GM23338 (cell line): ENCODE results near the gene SLC35F4. TPM values are rescaled to one million over a fixed set of nuclear protein-coding genes. Genes with fewer than 3 reads are reported as not detected.
"Not testable (repeated sequence)": the region's sequence is repeated elsewhere in the genome, so short reads cannot be mapped to it uniquely, and the experiment has no call there.

Experiments
- ATAC-seq: fragments of 200-7000 bp; cut with Tn5 transposase; 3 replicates; pipeline ENCODE4 v1.9.1; 2020
- DNase-seq: peaks from one replicate; pipeline ENCODE4 v3.0.0-alpha.2; 2015; ENCODE audit warnings: low spot score
- H2AFZ ChIP-seq: fragments of 200-600 bp; sonication (generic); 2 replicates; pipeline ENCODE4 v1.8.0; 2016; ENCODE audit warnings: antibody characterized with exemption, mild to moderate bottlenecking, moderate library complexity
- H3F3A ChIP-seq: fragments of 200-600 bp; sonication (generic); replicated peaks from 2 replicates; pipeline ENCODE4 v1.8.0; 2017; ENCODE audit warnings: antibody characterized with exemption, mixed run types, low read depth
- H3K27ac ChIP-seq: fragments of 200-600 bp; sonication (generic); 2 replicates; pipeline ENCODE4 v1.6.1; 2016; ENCODE audit warnings: low read depth
- H3K27me3 ChIP-seq: fragments of 200-600 bp; sonication (generic); 2 replicates; pipeline ENCODE4 v1.8.0; 2016; ENCODE audit warnings: mild to moderate bottlenecking, mixed run types, moderate library complexity; ENCODE audit not compliant: insufficient read depth
- H3K36me3 ChIP-seq: fragments of 200-600 bp; sonication (generic); 2 replicates; pipeline ENCODE4 v1.8.0; 2016; ENCODE audit warnings: mild to moderate bottlenecking; ENCODE audit not compliant: insufficient read depth
- H3K4me1 ChIP-seq: fragments of 200-600 bp; sonication (generic); 2 replicates; pipeline ENCODE4 v1.8.0; 2016; ENCODE audit warnings: mild to moderate bottlenecking, moderate library complexity; ENCODE audit not compliant: insufficient read depth
- H3K4me2 ChIP-seq: fragments of 200-600 bp; sonication (generic); 2 replicates; pipeline ENCODE4 v1.7.1; 2017; ENCODE audit warnings: mixed run types
- H3K4me3 ChIP-seq: fragments of 200-600 bp; sonication (generic); 2 replicates; pipeline ENCODE4 v1.6.1; 2016; ENCODE audit warnings: mixed run types
- H3K79me2 ChIP-seq: fragments of 200-600 bp; sonication (generic); replicated peaks from 2 replicates; pipeline ENCODE4 v1.8.0; 2017; ENCODE audit warnings: mild to moderate bottlenecking; ENCODE audit not compliant: insufficient read depth
- H3K9me2 ChIP-seq: fragments of 200-600 bp; sonication (generic); 2 replicates; pipeline ENCODE4 v1.8.0; 2017; ENCODE audit not compliant: insufficient read depth
- H4K20me1 ChIP-seq: fragments of 200-600 bp; sonication (generic); replicated peaks from 2 replicates; pipeline ENCODE4 v1.8.0; 2017; ENCODE audit warnings: mild to moderate bottlenecking; ENCODE audit not compliant: insufficient read depth
- H3K27ac Mint-ChIP-seq: 2 replicates; pipeline ENCODE4 v1.8.0; 2020; ENCODE audit warnings: inconsistent platforms, mild to moderate bottlenecking, moderate library complexity, mixed read lengths
- H3K27me3 Mint-ChIP-seq: 3 replicates; pipeline ENCODE4 v1.8.0; 2022; ENCODE audit warnings: low read depth, mild to moderate bottlenecking, moderate library complexity, mixed read lengths, inconsistent platforms; ENCODE audit not compliant: insufficient read depth, poor library complexity
- H3K36me3 Mint-ChIP-seq: 3 replicates; pipeline ENCODE4 v1.8.0; 2021; ENCODE audit warnings: low read depth, mild to moderate bottlenecking, inconsistent platforms, moderate library complexity, mixed read lengths
- H3K4me1 Mint-ChIP-seq: 3 replicates; pipeline ENCODE4 v1.8.0; 2020; ENCODE audit warnings: mild to moderate bottlenecking, inconsistent platforms, mixed read lengths
- H3K4me3 Mint-ChIP-seq: 3 replicates; pipeline ENCODE4 v1.8.0; 2021; ENCODE audit warnings: moderate library complexity, mild to moderate bottlenecking, inconsistent platforms, mixed read lengths
- H3K9me3 Mint-ChIP-seq: 3 replicates; pipeline ENCODE4 v1.8.0; 2020; ENCODE audit warnings: moderate library complexity, mild to moderate bottlenecking, inconsistent platforms, mixed read lengths
- CREB1 ChIP-seq: fragments of 250-450 bp; sonication (Bioruptor Pico); IDR thresholded peaks from 2 replicates; pipeline ENCODE4 v1.5.0; 2020; ENCODE audit warnings: low read depth, mild to moderate bottlenecking, moderate library complexity
- JUNB ChIP-seq: IDR thresholded peaks from one replicate; pipeline ENCODE4 v1.6.1; 2016; ENCODE audit warnings: antibody characterized with exemption; ENCODE audit not compliant: unreplicated experiment
- NANOG ChIP-seq: IDR thresholded peaks from 2 replicates; pipeline ENCODE4 v1.6.1; 2016; ENCODE audit warnings: antibody characterized with exemption, borderline replicate concordance
- POLR2AphosphoS5 ChIP-seq: IDR thresholded peaks from 2 replicates; pipeline ENCODE4 v1.6.1; 2016; ENCODE audit warnings: antibody characterized with exemption, low read depth
- ZNF331 ChIP-seq: fragments of 250-450 bp; sonication (Bioruptor Pico); IDR thresholded peaks from 2 replicates; pipeline ENCODE4 v1.5.0; 2020; ENCODE audit warnings: low read depth, mild to moderate bottlenecking, moderate library complexity
- ZNF462 ChIP-seq: fragments of 250-450 bp; sonication (Bioruptor Pico); IDR thresholded peaks from 2 replicates; pipeline ENCODE4 v1.5.0; 2020; ENCODE audit warnings: mild to moderate bottlenecking, moderate library complexity
- polyA plus RNA-seq: library from polyadenylated mRNA; unstranded; fragments of >200 nt; fragmentation: Nextera tagmentation; extraction: Ambion mirVana; gene quantifications from 2 replicates; pipeline ENCODE4 v1.2.1, GENCODE V29; 2016
- total RNA-seq: library from RNA; depleted of rRNA; stranded (reverse); fragments of >200 nt; shearing (Covaris generic); gene quantifications from 2 replicates; pipeline ENCODE4 v1.2.3, GENCODE V29; 2014
- TF ChIP-seq, protein P1 (sequence below): IDR thresholded peaks from 2 replicates; pipeline ENCODE4 v1.6.1; 2016; ENCODE audit warnings: antibody characterized with exemption

Gene SLC35F4
- total and polyA plus RNA-seq, 2 experiments from 2014 or later = 0.10 TPM; not detected in 1

DNA sequence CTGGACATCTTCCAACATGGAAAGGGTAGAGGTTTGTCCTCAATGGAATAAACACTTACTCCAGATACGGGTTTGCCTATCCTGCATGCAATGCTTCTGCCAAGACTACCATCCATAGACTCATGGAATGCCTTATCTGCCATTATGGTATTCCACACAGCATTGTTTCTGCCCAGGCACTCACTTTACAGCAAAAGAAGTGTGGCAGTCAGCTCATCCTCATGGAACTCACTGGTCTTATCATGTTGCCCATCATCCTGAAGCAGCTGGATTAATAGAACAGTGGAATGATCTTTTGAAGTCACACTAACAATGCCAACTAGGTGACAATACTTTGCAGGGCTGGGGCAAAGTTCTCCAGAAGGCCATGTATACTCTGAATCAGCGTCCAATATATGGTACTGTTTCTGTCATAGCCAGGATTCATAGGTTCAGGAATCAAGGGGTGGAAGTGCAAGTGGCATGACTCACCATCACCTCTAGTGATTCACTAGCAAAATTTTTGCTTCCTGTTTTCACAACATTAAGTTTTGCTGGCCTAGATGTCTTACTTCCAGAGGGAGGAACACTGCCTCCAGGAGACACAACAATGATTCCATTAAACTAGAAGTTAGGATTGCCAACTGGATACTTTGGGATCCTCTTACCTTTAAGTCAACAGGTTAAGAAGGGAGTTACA is 140.4 kb downstream of the SLC35F4 start (continued):
- TF ChIP-seq, protein P1, sequence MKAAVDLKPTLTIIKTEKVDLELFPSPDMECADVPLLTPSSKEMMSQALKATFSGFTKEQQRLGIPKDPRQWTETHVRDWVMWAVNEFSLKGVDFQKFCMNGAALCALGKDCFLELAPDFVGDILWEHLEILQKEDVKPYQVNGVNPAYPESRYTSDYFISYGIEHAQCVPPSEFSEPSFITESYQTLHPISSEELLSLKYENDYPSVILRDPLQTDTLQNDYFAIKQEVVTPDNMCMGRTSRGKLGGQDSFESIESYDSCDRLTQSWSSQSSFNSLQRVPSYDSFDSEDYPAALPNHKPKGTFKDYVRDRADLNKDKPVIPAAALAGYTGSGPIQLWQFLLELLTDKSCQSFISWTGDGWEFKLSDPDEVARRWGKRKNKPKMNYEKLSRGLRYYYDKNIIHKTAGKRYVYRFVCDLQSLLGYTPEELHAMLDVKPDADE = no peak
- TF ChIP-seq CREB1 (CRISPR knock-in tag) (no peak), POLR2AphosphoS5 (no peak), JUNB (no peak), ZNF331 (CRISPR knock-in tag) (no peak), NANOG (no peak), ZNF462 (no peak)

GRCh38 chr14:57722141-57722540 is 143.8 kb downstream of the SLC35F4 start:
- DNase-seq, H3K4me3 Mint-ChIP-seq, ATAC-seq, H3K4me1 Mint-ChIP-seq, H3K4me3 ChIP-seq, H3K27me3 Mint-ChIP-seq, H3K4me1 ChIP-seq, H3K4me2 ChIP-seq, H4K20me1 ChIP-seq, H3K27ac ChIP-seq, H3K36me3 ChIP-seq, H3K27me3 ChIP-seq, H3K79me2 ChIP-seq, H3K27ac Mint-ChIP-seq, H3F3A ChIP-seq, H2AFZ ChIP-seq: not testable (repeated sequence)
- peaks cover 15% of the 10 kb centered on the region for H3K9me2 ChIP-seq
- H3K9me3 Mint-ChIP-seq = peaks cover 22% of the 10 kb centered on the region
- peaks cover 15% of the 10 kb centered on the region; the same call in 2 of the 3 replicates for H3K36me3 Mint-ChIP-seq
